Chondrocyte (in vitro differentiated cells): ENCODE results near the gene CILP. TPM values are rescaled to one million over a fixed set of nuclear protein-coding genes. Genes with fewer than 3 reads are reported as not detected.

Source experiments
- DNase-seq: peaks from one replicate; pipeline ENCODE4 v3.0.0; 2021; ENCODE audit warnings: mixed read lengths, low spot score
- H3K27ac Mint-ChIP-seq: one replicate; pipeline ENCODE4 v1.8.0; 2021; ENCODE audit warnings: mild to moderate bottlenecking, moderate library complexity, mixed read lengths; ENCODE audit not compliant: unreplicated experiment
- H3K27me3 Mint-ChIP-seq: 2 replicates; pipeline ENCODE4 v1.8.0; 2021; ENCODE audit warnings: low read depth, mixed read lengths
- H3K36me3 Mint-ChIP-seq: 2 replicates; pipeline ENCODE4 v1.8.0; 2021; ENCODE audit warnings: low read depth, mixed read lengths
- H3K4me1 Mint-ChIP-seq: 2 replicates; pipeline ENCODE4 v1.8.0; 2021; ENCODE audit warnings: low read depth, mild to moderate bottlenecking, mixed read lengths
- H3K4me3 Mint-ChIP-seq: one replicate; pipeline ENCODE4 v1.8.0; 2021; ENCODE audit warnings: mild to moderate bottlenecking, moderate library complexity, mixed read lengths; ENCODE audit not compliant: unreplicated experiment
- H3K9me3 Mint-ChIP-seq: 2 replicates; pipeline ENCODE4 v1.8.0; 2021; ENCODE audit warnings: low read depth, mixed read lengths
- long read RNA-seq: library from polyadenylated mRNA; stranded (forward); transcript quantifications from one replicate; pipeline ENCODE4 v2.0.0, GENCODE V29; 2021
- total RNA-seq: library from RNA; stranded (reverse); gene quantifications from 3 replicates; pipeline ENCODE4 v1.2.1, GENCODE V29; 2021
- TF ChIP-seq, protein P1 (sequence below): fragments of 200-600 bp; sonication (generic); IDR thresholded peaks from 2 replicates; pipeline ENCODE4 v1.5.0; 2021; ENCODE audit warnings: antibody characterized with exemption, mild to moderate bottlenecking, moderate library complexity

CILP gene, protein sequence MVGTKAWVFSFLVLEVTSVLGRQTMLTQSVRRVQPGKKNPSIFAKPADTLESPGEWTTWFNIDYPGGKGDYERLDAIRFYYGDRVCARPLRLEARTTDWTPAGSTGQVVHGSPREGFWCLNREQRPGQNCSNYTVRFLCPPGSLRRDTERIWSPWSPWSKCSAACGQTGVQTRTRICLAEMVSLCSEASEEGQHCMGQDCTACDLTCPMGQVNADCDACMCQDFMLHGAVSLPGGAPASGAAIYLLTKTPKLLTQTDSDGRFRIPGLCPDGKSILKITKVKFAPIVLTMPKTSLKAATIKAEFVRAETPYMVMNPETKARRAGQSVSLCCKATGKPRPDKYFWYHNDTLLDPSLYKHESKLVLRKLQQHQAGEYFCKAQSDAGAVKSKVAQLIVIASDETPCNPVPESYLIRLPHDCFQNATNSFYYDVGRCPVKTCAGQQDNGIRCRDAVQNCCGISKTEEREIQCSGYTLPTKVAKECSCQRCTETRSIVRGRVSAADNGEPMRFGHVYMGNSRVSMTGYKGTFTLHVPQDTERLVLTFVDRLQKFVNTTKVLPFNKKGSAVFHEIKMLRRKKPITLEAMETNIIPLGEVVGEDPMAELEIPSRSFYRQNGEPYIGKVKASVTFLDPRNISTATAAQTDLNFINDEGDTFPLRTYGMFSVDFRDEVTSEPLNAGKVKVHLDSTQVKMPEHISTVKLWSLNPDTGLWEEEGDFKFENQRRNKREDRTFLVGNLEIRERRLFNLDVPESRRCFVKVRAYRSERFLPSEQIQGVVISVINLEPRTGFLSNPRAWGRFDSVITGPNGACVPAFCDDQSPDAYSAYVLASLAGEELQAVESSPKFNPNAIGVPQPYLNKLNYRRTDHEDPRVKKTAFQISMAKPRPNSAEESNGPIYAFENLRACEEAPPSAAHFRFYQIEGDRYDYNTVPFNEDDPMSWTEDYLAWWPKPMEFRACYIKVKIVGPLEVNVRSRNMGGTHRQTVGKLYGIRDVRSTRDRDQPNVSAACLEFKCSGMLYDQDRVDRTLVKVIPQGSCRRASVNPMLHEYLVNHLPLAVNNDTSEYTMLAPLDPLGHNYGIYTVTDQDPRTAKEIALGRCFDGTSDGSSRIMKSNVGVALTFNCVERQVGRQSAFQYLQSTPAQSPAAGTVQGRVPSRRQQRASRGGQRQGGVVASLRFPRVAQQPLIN
- total RNA-seq, result 0.17 to 0.22 TPM (median 0.21 TPM) in 3 replicates
- long read RNA-seq, full-length matches to known transcripts, result 1 of 2 reads
- long read RNA-seq, partial matches to known transcripts, result 0 of 2 reads
- long read RNA-seq, other reads (novel, unspliced or antisense), result 1 of 2 reads

DNA sequence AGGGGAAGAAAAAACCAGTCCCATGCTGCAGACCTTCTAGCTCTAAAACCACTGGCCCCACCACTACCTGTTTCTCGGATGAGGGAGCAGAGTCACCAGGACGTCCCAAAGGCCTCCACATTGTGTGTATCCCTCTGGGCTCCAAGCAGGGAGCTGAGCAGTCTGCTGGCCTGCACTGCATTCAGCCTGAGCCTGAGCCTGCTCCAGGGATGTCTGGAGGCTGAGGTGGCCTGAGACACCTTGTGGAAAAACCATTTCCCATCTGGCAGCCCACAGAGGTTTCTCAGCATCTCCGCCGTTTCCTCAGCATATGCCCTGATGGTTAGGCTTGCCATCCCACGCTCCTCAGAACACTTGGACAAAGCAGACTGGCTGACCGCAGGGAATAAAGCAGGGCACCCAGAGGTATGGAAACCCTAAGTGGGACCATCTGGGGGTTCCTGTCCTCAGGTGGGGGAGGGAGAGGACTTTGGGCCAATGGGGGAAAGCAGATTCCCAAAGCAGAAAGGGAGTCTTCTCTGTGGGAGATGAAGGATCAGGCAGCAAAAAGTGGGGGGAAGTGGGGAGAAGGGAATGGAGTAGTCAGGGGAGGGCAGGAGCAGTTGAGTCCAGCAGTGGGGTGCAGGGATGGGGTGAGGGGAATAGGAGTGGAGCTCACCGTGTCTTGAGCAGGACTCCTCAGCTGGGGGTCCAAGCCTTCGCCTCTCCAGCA is at the start of gene CILP:
CILP (minus strand) TSS at position 704 of the 712 bp plus-strand sequence. CDS start 1,718 bp downstream, outside the sequence.
- H3K4me1 Mint-ChIP-seq, result peaks cover 28% of the 10 kb centered on the region
- TF ChIP-seq, protein P1, sequence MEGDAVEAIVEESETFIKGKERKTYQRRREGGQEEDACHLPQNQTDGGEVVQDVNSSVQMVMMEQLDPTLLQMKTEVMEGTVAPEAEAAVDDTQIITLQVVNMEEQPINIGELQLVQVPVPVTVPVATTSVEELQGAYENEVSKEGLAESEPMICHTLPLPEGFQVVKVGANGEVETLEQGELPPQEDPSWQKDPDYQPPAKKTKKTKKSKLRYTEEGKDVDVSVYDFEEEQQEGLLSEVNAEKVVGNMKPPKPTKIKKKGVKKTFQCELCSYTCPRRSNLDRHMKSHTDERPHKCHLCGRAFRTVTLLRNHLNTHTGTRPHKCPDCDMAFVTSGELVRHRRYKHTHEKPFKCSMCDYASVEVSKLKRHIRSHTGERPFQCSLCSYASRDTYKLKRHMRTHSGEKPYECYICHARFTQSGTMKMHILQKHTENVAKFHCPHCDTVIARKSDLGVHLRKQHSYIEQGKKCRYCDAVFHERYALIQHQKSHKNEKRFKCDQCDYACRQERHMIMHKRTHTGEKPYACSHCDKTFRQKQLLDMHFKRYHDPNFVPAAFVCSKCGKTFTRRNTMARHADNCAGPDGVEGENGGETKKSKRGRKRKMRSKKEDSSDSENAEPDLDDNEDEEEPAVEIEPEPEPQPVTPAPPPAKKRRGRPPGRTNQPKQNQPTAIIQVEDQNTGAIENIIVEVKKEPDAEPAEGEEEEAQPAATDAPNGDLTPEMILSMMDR, result no peak
- H3K9me3 Mint-ChIP-seq, result no peaks in the 10 kb centered on the region
- no peak within 1 kb of the TSS for H3K4me3 Mint-ChIP-seq
- no peaks in the 10 kb centered on the region for H3K36me3 Mint-ChIP-seq
- no peak for DNase-seq
- H3K27ac Mint-ChIP-seq, result peak within 1 kb of the TSS; percentile 61
- H3K27me3 Mint-ChIP-seq, result no peaks in the 10 kb centered on the region

DNA sequence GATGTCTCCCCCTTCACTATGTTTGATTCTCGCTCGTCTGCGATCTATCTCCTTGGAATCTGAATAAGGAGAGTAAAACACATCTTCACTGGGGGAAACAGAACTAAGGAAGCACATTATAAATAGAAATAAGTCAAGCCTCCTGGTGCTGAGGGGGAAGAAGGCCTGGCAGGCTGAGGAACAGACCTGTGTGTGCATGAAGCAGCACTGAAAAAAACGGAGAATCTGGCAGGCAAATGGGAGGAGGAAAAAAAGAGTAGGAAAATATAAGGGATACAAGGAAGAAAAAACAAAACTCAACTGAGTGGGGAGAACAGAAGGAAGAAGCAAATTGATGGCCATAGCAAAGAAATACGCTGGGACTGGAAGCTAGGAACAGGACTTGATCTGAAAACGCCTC is 49.7 kb upstream of the CILP start:
- no peak overlapping the region for H3K27ac Mint-ChIP-seq
- no peak for DNase-seq
- TF ChIP-seq, protein P1, result no peak
- no peaks in the 10 kb centered on the region for H3K27me3 Mint-ChIP-seq
- no peak overlapping the region for H3K4me3 Mint-ChIP-seq
- no peaks in the 10 kb centered on the region for H3K4me1 Mint-ChIP-seq
- H3K36me3 Mint-ChIP-seq, result peaks cover 30% of the 10 kb centered on the region
- H3K9me3 Mint-ChIP-seq, result no peaks in the 10 kb centered on the region

DNA sequence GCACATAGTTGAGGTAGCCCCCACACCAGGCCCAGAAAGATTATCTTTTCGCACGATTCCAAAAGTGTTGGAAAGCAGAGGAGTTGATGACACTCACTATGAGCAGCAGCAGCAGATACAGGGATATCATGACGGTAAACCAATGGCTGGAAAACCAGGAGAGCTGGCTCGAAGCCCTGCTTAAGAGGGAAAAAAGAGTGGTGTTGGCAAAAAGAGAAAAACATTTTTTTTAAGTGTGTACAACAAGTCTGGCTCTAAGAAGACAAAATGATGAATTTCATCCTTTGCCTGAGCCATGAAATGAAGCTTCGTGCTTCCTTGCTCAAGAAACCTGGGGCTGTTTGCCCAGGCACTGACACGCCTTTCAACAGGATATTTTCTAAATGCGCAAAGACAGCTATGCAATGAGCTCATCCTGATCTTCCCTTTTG is 48.1 kb upstream of the CILP start:
- no peaks in the 10 kb centered on the region for H3K9me3 Mint-ChIP-seq
- no peak for DNase-seq
- H3K36me3 Mint-ChIP-seq, result peaks cover 32% of the 10 kb centered on the region
- no peak overlapping the region for H3K4me3 Mint-ChIP-seq
- H3K27me3 Mint-ChIP-seq, result no peaks in the 10 kb centered on the region
- H3K4me1 Mint-ChIP-seq, result no peaks in the 10 kb centered on the region
- no peak overlapping the region for H3K27ac Mint-ChIP-seq
- TF ChIP-seq, protein P1, result no peak

DNA sequence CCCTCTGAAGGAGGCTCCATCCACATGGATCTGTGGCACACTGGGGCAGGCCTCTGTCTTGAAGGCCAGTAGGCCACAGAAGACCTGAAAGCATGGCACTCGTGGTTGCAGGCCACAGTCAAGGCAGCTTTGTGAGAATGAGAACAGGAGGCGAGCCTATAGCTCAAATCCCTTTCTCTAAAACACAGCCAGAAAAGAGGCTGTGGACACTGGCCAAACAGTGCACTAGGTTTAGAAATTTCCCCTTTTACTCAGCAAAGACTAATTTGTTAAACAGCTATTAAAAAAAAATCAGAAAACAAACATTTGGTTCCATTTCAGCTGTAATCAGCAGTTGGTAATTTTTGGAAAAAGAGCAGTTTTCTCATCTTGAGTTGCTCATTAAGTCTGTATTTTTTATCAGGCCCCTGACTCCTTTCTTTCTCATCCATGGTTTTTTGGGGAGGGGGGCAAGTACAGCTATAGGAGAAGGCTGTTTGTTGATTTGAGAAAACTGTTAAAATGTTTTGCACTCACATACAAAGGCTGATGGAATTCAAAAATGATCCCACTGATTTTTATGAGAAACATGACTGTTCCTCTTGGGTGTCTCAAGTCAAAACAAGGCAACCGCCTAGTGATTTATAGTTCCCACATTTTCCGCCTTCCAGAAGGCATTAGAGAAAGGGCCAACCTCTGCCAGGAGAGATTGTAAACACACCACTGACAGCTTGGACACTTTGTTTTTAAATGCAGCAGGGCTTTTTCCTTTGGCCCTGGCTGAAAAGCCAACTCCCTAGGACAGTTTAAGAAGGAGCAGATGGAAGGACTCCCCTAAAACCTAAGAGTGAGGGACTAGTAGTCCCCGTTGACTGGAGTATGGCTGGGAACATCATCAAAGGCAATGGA is 47.3 kb upstream of the CILP start:
- TF ChIP-seq, protein P1, result no peak
- H3K9me3 Mint-ChIP-seq, result no peaks in the 10 kb centered on the region
- DNase-seq, result no peak
- H3K27me3 Mint-ChIP-seq, result no peaks in the 10 kb centered on the region
- no peaks in the 10 kb centered on the region for H3K4me1 Mint-ChIP-seq
- no peak overlapping the region for H3K27ac Mint-ChIP-seq
- H3K36me3 Mint-ChIP-seq, result peaks cover 32% of the 10 kb centered on the region
- no peak overlapping the region for H3K4me3 Mint-ChIP-seq
